HG03432 (cell line): Measurements from ENCODE around the gene TRAPPC3.

Source experiments
- ATAC-seq: cut with Tn5 transposase; IDR thresholded peaks from one replicate; pipeline ENCODE4 v1.9.1; 2021; ENCODE audit warnings: mild to moderate bottlenecking, moderate library complexity; ENCODE audit not compliant: unreplicated experiment

Gene TRAPPC3

DNA sequence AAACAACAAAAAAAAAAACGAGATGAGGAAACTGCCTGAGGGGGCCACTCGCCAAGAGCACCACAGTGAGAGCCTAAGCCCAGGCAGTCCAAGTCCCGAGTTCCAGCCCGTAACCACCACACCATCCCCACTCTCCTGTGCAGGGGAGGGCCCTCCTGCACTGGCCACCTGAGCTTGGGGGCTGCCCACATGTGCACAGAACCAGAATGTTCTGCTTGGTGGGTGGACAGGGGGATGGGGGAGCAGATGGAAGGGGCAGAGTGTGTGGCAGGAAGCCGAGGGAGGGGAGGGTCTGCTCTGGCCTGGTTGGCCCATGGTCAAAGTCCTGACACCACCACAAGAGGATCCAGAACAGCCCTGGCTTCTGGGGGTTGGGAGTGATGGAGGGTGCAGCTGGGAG lies 43.0 kb downstream of the TRAPPC3 start:
- no peak for ATAC-seq

- no peak for ATAC-seq
These were observed 47.7 kb downstream of the TRAPPC3 start for GRCh38 chr1:36101546-36101945.

DNA sequence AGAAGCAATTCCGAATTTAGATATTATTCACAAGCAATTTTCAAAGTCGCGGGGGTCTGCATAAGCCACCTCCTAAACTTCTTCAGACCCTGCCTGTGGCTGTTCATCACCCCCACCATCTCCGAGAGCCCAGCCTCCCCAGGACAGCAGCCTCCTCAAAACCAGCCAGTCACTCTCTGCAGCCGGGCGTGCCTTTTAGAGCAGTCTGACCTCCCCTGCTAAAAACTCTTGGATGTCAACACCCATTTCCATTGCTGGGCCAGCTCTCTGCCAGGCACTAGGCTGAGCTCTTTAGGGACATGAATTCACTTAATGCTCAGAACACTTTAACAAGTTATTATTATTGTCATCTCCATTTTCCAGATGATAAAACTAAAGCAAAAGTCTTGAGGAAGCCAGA lies 48.9 kb downstream of the TRAPPC3 start:
- no peak for ATAC-seq

DNA sequence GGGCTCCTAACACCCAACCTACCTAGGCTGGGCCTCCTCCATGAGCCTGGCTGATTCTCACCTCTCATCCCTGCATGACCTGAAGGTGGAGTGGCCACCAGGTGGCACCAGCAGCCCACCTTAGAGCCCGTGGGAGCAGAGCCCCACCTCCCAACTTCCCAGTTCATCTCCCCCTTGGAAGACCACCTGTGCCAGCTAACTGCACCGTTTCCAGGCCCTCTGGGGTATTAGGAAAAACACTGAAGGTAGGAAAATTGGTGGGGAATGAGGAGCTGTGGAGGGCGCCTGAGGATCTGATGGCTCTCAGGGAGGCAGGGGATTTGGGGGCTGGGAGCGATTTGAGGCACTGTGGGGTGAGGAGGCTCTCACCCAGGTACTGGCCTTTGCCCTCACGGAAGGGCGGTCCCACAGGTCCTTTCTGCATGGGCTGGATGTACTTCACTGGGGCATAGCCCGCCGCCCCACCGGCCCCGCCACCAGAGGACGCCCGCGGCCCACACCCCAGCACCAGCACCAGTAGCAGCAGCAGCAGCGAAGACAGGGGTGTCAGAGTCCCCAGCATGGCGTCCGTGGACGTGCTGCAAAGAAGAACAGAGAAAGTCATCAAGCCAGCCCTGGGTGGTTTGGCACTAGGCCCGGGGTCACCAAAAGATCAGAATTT lies 49.5 kb downstream of the TRAPPC3 start:
- ATAC-seq = no peak

- no peak for ATAC-seq
These were observed 50.5 kb downstream of the TRAPPC3 start for GRCh38 chr1:36098650-36099365.

DNA sequence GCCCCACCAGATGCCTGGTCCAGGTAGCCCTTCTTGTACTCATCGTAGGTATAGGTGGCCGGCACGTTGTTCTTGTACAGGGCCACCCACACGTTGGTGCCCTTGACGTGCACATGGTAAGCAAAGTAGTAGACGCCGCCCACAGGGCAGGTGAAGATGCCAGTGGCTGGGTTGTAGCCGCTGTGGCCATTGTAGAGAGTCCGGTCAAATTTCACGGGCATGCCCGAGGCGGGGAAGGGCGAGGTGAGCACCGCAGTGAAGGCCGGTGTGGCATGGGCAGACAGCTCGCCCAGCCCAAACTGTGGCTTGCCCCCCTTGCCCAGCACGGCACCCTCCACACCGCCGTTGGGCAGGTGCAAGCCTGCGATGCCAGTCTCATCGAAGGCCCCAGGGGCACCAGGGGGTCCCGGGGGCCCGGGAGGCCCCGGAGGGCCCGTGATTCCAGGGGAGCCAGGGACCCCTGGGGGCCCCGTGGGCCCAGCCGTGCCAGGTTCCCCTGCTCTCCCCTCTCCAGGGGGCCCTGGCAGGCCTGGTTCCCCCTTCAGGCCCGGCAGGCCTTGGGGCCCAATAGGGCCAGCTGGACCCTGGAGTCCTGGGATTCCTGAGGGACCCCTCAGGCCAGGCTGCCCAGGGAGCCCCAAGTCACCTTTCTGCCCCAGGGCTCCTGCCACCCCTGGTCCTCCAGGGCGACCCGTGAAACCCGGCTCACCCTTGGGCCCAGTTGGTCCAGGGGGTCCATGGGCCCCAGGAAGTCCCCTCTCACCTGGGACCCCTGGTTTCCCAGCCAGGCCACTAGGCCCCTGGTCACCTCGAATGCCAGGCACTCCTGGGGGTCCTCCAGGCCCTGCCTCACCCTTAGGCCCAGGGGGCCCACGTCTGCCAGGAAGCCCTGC lies 51.3 kb downstream of the TRAPPC3 start:
- ATAC-seq = no peak

DNA sequence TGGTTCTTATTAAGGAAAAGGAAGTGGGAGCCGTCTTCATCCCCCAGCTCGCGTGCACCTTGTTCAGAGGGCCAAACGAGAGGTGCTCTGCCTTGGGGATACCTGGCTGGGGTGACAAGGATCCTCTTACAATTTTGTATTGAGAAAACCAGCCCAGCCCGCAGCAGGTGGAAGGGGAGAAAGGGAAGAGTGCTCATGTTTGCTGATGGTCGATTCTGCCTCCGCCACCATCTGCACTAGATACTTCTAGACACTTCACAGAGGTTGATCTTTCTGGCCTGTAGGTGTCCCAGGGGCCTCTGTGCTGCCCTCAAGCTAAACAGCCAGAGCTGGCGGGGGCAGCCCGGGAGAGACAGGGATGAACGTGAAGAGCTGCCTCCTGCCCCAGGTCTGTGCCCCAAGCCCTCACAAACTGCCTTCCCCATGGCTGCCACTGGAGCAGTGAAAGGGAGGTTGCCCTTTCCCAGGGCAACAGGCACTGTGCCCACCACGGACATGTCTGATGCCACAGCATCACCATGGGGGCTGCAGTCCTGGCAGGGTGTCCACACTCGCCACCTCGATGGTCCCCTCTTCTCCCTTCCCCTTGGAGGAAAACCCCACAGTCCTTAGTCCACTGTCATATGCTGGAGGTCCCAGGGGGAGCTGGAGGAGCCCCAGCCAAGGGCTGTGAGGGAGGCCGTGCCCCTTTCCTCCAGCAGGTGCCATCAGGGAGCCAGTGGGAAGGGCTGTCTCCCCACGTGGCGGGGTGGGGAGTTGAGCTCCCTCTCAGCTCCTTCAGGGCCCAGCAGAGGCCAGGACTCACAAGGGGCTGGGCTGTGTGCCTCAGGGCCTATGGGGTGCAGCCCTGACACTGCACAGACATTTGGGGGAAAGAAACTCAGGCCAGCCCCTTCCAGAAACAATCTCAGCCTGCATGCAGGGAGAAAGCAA lies 52.5 kb downstream of the TRAPPC3 start:
- no peak for ATAC-seq

- no peak for ATAC-seq
These were observed 53.4 kb downstream of the TRAPPC3 start for GRCh38 chr1:36095760-36096405.

DNA sequence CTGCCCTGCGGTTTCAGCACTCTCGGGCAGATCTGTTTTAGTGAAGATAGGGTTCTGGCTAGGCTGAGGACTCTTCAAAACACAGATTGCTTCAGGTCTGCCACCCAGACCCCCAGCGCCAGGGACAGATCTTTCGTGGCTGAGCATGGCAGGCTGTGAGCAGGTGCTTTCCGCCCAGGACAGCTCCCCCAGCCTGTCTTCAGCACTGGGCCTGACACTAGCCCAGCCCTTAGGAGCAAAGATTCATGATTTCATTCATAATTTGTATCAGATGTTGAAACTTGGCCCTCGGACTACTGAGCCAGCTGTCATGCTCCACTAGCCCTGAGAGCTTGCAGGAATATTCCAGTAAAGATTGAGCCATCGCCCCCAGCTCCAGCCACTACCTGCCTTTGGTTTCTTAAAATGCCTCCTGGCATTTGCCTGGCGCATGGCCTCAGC lies 54.6 kb downstream of the TRAPPC3 start:
- ATAC-seq = no peak

DNA sequence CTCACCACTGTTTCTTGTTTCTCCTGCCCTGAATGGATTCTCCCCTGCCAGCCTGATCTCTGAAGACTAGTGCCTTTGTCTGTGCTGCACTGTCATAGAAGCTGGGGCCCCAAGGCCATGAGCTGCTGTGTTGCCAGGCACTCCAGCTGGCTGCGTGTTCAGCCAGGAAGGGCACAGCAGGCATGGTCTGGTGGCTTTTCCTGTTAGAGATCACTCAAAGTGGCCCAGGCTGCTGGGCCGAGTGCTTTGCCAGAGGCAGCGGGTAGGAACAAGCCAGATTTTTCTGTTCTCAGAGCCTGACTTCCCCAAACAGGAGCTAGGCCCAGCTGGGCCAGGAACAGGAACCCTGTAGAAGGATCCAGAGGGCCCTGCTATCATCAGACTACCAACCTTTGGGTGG lies 55.4 kb downstream of the TRAPPC3 start:
- no peak for ATAC-seq

DNA sequence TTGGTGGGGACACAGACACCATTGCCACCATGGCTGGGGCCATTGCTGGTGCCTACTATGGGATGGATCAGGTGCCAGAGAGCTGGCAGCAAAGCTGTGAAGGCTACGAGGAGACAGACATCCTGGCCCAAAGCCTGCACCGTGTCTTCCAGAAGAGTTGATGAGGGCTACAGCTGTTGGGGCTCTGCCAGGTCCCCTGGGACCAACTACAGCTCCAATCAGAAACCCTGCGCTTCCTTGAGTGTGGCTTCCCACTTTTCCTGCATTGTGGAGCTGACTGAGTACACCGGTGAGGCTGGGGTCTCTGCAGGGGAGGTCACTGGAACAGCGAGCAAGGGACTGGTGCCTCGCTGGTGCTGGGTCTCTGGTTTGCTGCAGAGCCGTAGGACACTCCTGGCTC lies 56.1 kb downstream of the TRAPPC3 start:
- ATAC-seq = no peak

DNA sequence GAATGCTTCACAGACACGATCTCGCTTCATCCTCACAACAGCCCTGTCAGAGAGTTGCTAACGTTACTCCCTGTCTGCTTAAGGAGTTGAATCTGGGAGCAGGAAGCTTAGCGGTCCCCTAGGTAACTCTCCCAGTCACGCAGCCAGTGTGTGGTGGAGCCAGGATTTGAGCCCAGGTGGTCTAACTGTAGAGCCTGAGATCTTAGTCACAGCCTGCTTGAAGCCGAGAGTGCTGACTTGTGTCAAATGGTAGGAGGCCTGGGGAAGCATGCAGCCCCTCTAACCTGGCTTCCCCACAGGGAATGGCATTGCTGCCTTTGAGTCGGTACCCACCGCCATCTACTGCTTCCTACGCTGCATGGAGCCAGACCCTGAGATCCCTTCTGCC lies 56.5 kb downstream of the TRAPPC3 start:
- no peak for ATAC-seq

DNA sequence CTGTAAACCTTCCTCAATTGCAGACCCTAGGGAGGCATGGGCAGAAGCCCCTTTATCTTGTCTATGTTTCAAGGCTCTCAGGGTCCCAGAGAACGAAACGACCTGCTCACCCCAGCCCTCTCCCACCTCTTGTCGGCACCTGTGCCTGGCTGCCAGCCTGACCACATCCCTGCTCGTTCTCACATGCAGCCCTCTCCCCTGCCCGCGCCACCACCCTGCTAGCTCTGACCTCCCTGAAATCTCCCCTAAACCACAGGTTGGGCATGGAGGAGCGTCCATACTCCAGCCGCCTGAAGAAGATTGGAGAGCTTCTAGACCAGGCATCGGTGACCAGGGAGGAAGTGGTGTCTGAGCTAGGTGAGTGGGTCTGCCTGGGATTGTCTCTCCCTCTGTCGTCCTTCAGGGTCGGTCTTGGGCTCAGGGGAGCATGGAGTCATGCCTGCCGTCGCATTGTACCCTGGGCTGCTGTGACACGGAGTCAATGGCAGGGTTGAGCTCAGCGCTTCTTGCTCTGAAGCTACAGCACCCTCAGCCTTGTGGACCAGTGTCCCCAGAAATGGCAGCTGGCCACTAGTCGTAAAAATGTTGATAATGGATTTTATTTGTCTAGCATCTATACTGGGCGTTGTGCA lies 57.0 kb downstream of the TRAPPC3 start:
- no peak for ATAC-seq

- no peak for ATAC-seq
These were observed 57.6 kb downstream of the TRAPPC3 start for GRCh38 chr1:36091698-36092097.

DNA sequence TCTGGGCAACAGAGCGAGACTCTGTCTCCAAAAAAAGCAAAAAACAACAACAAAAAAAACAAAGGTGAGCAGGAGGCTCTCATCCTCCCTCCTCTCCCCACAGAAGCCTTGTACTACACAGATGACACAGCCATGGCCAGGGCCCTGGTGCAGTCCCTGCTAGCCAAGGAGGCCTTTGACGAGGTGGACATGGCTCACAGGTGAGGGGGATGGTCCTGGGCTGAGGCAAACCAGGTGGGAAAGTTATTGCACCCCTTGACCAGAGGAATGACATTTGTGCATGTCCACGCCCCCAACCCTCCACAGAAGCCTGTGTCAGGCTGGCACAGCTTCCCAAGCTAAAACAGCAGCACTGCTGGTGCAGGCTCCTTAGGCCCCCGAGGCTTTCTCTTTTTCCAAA lies 58.1 kb downstream of the TRAPPC3 start:
- ATAC-seq = no peak

GRCh38 chr1:36089393-36090121 lies 59.7 kb downstream of the TRAPPC3 start:
- no peak for ATAC-seq

DNA sequence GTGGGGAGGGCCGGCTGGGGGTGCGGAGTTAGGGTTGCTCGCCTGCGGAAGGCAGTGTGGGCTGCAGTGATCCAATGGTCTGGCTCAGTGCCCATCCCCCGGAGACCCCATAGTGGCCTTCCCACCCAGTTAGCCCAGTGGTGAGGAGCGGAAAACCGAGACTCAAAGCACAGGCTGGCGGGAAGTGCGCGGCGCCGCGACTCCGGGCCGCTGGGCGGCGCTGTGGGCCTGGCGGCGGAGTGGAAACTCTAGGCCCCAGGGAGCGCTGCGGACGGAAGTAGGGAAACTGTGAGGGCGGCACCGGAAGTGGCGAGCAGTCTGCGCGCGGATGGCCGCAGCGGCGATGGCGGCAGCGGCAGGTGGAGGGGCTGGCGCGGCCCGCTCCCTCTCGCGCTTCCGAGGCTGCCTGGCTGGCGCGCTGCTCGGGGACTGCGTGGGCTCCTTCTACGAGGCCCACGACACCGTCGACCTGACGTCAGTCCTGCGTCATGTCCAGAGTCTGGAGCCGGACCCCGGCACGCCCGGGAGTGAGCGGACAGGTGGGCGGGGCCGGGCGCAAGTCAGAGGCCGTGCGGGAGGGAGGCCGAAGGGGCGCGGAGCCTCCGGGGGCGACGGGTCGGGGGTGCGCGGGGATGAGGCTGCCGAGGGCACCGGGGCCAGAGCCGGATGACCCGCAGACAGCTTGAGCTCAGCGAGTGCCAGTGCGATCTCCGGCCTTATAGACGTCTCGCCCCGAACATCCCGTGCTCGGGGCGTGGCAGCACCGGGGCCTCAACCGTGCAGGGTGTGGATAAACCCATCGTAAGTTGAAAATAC lies 60.5 kb downstream of the TRAPPC3 start, which contains the start of gene ADPRS:
Gene ADPRS, plus strand, starts transcription at position 316 of the 816 bp plus-strand sequence. Its CDS starts 13 bp downstream, at position 329.
- peak; percentile 83 for ATAC-seq

DNA sequence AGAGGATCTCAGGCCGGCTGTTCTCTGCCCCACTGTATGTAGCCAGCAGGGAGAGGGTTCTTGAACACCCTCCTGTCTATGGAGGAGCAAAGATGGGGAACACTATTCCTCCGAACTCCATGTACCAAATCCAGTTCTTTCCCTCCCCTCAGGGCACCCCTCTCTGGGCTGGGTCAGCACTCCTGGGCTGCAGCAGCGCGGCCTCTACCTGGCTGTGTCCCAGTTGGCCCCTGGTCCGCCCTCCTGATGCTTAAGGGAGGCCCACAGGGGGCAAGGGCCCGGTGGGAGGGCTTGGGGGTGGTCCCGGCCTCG lies 61.1 kb downstream of the TRAPPC3 start:
- no peak for ATAC-seq
